Stimulated activated CD4-positive, alpha-beta T cell treated with anti-CD3 and anti-CD28 coated beads, Interleukin-12 subunit alpha, Interleukin-12 subunit beta, amount 100 ng/mL, for 48 hours (primary cell): Measurements from ENCODE around the gene ZNF22.

Source experiments
- DNase-seq, 3 donors: peaks; one replicate each; pipeline ENCODE4 v3.0.0-alpha.2; 2020; ENCODE audit warnings: low read depth in 2 of 3, low spot score in 1 of 3

Gene ZNF22

DNA sequence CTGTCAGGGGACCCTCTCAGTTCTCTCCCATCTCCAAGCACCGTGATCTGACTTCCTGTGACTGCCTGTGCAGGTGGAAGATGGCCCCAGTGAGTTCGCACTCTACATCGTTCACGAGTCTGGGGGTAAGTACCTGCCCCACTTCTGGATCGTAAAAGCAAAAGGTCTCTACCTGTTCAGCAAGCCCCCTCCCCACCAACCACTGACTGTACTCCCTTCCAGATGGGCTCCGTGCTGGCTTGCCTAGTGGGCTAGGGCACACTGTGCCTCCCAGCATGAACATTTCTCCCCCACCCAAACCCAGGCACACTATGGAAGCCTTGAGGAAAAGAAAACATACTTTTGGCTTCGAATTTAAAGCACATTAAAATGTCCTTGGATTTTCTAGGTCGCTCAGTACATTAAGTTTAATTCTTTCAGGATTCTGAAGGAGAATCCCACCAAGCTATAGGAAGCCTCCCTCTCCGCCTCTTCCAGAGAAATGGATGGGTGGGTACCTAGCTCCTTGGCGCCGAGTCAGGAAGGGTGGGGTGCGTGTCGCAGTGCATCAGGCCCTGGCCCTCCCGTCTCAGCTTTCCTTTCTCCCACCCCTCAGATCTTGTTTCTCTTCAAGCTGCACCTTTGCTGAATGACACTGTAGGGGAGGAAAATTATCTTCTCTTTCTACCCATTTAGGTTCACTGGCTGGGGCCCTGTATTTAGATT, 11.0 kb upstream of the ZNF22 start:
- no peak for DNase-seq

DNA sequence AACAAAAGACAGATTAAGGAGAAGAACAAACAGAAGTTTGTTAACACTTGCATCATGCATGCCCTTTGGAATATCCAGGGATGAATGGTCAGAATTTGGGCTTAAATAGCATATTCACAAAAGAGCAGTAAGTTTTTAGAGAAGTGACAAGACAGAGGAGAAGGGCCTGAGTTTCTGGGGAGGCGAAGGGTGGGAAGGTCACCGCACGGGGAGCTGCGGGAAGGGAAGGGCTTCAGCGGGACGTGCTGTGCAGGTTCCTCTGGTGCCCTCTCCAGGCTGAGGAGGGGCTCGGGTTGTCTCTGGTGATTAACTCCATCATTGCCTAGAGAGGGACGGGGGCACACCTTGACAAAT, 10.4 kb upstream of the ZNF22 start:
- no peak for DNase-seq

GRCh38 chr10:44990965-44991364, 9.8 kb upstream of the ZNF22 start:
- no peak for DNase-seq

DNA sequence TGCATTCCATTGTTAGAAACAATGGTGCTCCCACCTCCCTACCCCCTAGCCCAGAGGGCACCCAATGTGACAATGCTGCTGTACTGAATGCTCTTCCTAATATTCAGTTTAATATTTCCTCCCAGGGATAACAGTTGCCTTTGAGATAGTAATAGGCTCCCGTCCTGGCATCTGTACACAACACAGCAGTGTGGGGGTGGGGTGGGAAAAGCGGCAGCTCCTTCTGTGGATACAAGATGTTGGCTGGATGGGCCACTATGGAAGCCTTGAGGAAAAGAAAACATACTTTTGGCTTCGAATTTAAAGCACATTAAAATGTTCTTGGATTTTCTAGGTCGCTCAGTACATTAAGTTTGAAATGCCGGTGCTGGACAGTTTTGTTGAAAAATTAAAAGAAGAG, 9.2 kb upstream of the ZNF22 start:
- DNase-seq = no peak

GRCh38 chr10:44992070-44992731, 8.5 kb upstream of the ZNF22 start:
- no peak for DNase-seq

DNA sequence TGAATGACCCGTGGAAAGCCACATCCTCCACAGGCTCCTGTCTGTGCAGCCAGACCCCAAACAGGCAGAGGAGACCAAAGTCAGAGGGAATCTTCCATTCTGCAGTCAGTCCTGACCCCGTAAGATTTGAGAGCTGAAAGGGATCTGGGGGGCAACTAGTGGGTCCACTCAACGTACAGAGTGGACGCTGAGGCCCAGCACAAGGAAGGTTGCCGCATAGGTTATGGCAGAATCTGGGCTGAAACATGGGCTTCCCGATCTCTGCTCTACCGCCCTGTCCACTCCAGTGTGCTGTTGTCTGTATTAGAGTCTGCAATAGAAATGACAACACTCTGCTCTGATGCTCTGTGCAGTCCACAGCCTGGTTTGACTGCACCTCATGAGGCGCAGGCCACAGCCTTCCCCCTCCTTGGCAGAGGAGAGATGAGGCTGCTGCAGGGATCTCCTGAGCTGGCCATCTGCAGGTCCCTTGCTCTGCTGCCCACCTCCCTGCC, 7.9 kb upstream of the ZNF22 start:
- no peak for DNase-seq

- DNase-seq = no peak
These were observed 7.3 kb upstream of the ZNF22 start for GRCh38 chr10:44993226-44993921.

DNA sequence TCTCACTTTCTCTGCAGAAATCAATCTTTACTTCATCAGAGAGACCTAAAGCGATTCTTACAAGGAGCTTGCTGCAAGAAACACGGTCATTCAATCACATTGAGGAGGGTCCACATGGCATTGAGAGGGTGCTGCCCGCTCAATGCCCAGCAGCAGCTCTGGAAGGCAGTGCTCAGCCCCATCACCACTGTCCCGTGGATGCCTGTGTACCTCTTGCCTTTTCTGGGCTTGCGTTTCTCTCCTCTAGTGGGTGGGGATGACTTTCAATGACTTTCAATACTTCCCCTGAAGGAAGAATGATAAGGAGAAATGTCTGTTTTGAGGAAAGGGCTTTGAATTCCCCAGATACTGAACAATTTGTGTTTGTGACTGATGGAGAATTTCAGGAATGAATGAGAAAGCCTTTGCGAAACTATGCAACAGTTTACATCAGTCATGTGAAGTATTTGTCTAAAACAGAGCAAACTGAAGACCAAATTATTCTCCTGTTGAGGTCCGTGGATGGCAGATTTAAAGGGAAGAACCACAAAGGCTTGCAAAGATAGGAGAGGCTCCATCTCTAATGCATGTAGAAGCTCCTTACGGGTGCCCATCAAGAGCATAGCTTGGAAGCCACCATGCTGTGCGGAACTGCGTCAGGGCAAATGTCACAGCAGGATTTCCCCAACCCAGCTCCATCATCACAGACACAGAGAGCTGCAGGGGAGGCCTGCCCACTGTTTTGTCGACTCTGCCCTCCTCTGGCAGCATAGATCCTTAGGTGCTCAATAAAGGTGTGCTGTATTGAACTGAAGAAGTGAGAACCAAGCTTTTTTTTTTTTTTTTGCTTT, 6.6 kb upstream of the ZNF22 start:
- no peak for DNase-seq

- DNase-seq = no peak
These were observed 5.8 kb upstream of the ZNF22 start for GRCh38 chr10:44994752-44995530.

- no peak for DNase-seq
These were observed 5.2 kb upstream of the ZNF22 start for GRCh38 chr10:44995581-44995913.

- no peak for DNase-seq
These were observed 4.6 kb upstream of the ZNF22 start for GRCh38 chr10:44995914-44996669.

DNA sequence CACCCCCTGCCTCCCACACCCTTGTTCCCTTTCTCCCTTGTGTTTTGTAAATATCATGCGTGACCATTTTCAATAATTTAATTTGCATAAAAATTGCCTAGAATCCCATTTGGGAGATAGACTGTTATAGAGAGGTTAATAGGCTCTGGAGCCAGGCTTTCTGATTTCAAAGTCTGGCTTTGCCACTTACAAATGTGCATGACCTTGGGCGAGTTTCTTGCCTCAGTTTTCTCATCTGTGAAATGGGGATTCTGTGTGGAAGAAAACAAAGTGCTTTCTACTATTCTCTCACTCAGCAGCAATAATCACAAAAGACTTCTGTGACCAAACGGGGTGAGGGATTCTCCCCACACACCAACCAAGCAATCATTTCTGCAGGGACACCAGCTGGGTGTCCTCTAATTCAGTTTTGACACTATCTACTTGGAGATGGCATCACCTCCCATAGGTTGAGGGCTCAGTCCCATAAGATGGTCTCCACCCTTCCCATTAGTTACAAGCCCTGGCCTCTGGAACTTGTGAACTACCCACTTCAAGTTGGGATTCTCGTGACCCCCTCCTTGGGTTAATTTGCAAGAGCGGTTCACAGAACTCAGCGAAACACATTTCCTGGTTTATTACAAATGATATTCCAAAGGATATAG, 3.5 kb upstream of the ZNF22 start:
- DNase-seq = no peak

DNA sequence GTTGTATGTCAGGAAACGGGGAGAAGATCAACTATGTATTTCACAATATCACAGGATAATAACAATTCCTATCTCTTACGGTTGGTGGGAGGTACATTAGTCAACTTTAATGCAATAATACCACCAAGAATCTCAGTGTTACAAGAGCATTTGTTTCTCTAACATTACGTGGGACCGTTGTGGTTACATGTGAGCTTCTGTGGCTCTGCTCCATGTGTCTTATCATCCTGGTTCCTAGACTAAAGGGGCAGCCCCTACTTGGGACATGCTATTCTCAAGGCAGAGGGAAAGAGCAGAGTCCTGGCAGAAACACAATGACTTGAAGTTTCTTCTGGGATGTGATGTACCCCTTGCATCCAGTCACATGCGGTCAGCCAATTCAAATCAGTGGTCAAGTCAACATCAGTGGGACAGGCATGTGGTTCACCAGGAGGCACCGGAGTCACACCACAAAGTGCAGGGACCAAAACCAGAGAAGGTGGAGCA, 2.5 kb upstream of the ZNF22 start:
- no peak for DNase-seq

DNA sequence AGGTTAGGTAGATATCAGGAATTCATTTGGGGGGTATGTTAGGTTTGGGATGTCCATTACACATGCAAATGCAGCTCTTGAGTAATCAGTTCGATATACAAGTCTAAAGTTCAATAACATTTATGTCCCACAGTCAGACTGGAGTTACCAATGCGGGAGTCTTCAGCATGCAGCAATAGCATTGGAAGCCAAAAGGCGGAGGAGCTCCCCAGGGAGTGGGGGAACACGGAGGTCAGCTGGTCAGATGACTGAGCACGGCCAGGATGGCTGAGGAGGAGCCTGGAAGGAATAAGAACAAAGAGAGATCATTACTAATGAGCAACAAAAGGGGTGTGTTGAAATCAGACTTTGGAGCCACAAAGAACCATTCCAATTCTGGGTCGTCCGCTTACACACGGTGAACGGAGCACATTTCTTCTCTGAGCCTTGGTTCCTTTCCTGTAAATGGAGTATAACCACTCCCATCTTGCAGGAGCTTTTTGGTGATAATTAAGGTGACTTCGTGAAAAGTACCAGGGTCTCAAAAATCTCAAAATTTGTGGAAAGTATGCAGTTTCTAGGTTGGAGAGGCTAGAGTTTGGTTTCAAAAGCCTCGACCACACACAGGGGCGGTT, 478 bp upstream of the ZNF22 start:
- DNase-seq = no peak

DNA sequence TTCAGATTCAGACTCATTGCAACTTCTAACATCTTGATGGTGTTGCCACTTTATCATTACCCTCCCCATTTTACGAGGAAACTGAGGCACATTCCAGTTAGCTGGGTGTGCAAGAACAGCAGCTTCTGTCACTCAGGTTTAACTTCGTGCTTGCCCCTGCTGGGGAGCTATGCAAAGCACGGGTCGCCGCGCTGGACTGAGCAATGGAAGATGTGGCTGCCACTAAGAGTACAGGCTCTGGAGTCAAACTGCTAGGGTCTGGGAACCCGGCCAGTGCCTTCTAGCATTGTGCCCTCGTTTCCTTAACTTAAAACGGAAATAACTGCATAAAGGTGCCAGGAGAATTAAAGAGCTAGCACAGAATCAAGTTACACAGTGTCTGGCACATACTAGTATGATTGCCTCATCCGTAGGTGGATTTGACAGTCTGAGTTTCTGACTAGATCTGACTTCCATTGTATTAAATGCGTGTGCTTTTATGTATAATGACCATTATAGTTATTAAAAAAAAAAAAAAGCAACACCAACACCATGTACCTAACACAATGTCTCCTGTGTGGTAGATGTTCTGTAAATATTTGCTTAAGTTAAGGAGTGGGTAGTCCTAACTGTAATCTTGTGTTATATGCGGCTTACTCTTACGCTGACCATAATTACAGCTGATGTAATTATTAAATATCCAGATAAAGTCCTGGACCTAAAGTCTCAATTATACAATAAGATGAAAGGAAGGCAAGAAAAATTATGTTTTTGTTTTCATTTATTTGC, 842 bp downstream of the ZNF22 start:
- DNase-seq = peak in 2 of 3 donors; percentile 39 to 42

GRCh38 chr10:45003432-45004000, 2.8 kb downstream of the ZNF22 start:
- no peak for DNase-seq

- DNase-seq = no peak
These were observed 3.9 kb downstream of the ZNF22 start for GRCh38 chr10:45004661-45005060.

GRCh38 chr10:45005284-45005683, 4.6 kb downstream of the ZNF22 start:
- DNase-seq = no peak
